GM23338 (cell line): ENCODE measurements around the gene TAF4B. TPM values are rescaled to one million over a fixed set of nuclear protein-coding genes. Genes with fewer than 3 reads are reported as not detected.

Source experiments
- ATAC-seq: fragments of 200-7000 bp; cut with Tn5 transposase; 3 replicates; pipeline ENCODE4 v1.9.1; 2020
- DNase-seq: peaks from one replicate; pipeline ENCODE4 v3.0.0-alpha.2; 2015; ENCODE audit warnings: low spot score
- H2AFZ ChIP-seq: fragments of 200-600 bp; sonication (generic); 2 replicates; pipeline ENCODE4 v1.8.0; 2016; ENCODE audit warnings: antibody characterized with exemption, mild to moderate bottlenecking, moderate library complexity
- H3F3A ChIP-seq: fragments of 200-600 bp; sonication (generic); replicated peaks from 2 replicates; pipeline ENCODE4 v1.8.0; 2017; ENCODE audit warnings: antibody characterized with exemption, mixed run types, low read depth
- H3K27ac ChIP-seq: fragments of 200-600 bp; sonication (generic); 2 replicates; pipeline ENCODE4 v1.6.1; 2016; ENCODE audit warnings: low read depth
- H3K27me3 ChIP-seq: fragments of 200-600 bp; sonication (generic); 2 replicates; pipeline ENCODE4 v1.8.0; 2016; ENCODE audit warnings: mild to moderate bottlenecking, mixed run types, moderate library complexity; ENCODE audit not compliant: insufficient read depth
- H3K36me3 ChIP-seq: fragments of 200-600 bp; sonication (generic); 2 replicates; pipeline ENCODE4 v1.8.0; 2016; ENCODE audit warnings: mild to moderate bottlenecking; ENCODE audit not compliant: insufficient read depth
- H3K4me1 ChIP-seq: fragments of 200-600 bp; sonication (generic); 2 replicates; pipeline ENCODE4 v1.8.0; 2016; ENCODE audit warnings: mild to moderate bottlenecking, moderate library complexity; ENCODE audit not compliant: insufficient read depth
- H3K4me2 ChIP-seq: fragments of 200-600 bp; sonication (generic); 2 replicates; pipeline ENCODE4 v1.7.1; 2017; ENCODE audit warnings: mixed run types
- H3K4me3 ChIP-seq: fragments of 200-600 bp; sonication (generic); 2 replicates; pipeline ENCODE4 v1.6.1; 2016; ENCODE audit warnings: mixed run types
- H3K79me2 ChIP-seq: fragments of 200-600 bp; sonication (generic); replicated peaks from 2 replicates; pipeline ENCODE4 v1.8.0; 2017; ENCODE audit warnings: mild to moderate bottlenecking; ENCODE audit not compliant: insufficient read depth
- H3K9me2 ChIP-seq: fragments of 200-600 bp; sonication (generic); 2 replicates; pipeline ENCODE4 v1.8.0; 2017; ENCODE audit not compliant: insufficient read depth
- H4K20me1 ChIP-seq: fragments of 200-600 bp; sonication (generic); replicated peaks from 2 replicates; pipeline ENCODE4 v1.8.0; 2017; ENCODE audit warnings: mild to moderate bottlenecking; ENCODE audit not compliant: insufficient read depth
- H3K27ac Mint-ChIP-seq: 2 replicates; pipeline ENCODE4 v1.8.0; 2020; ENCODE audit warnings: inconsistent platforms, mild to moderate bottlenecking, moderate library complexity, mixed read lengths
- H3K27me3 Mint-ChIP-seq: 3 replicates; pipeline ENCODE4 v1.8.0; 2022; ENCODE audit warnings: low read depth, mild to moderate bottlenecking, moderate library complexity, mixed read lengths, inconsistent platforms; ENCODE audit not compliant: insufficient read depth, poor library complexity
- H3K36me3 Mint-ChIP-seq: 3 replicates; pipeline ENCODE4 v1.8.0; 2021; ENCODE audit warnings: low read depth, mild to moderate bottlenecking, inconsistent platforms, moderate library complexity, mixed read lengths
- H3K4me1 Mint-ChIP-seq: 3 replicates; pipeline ENCODE4 v1.8.0; 2020; ENCODE audit warnings: mild to moderate bottlenecking, inconsistent platforms, mixed read lengths
- H3K4me3 Mint-ChIP-seq: 3 replicates; pipeline ENCODE4 v1.8.0; 2021; ENCODE audit warnings: moderate library complexity, mild to moderate bottlenecking, inconsistent platforms, mixed read lengths
- H3K9me3 Mint-ChIP-seq: 3 replicates; pipeline ENCODE4 v1.8.0; 2020; ENCODE audit warnings: moderate library complexity, mild to moderate bottlenecking, inconsistent platforms, mixed read lengths
- CREB1 ChIP-seq: fragments of 250-450 bp; sonication (Bioruptor Pico); IDR thresholded peaks from 2 replicates; pipeline ENCODE4 v1.5.0; 2020; ENCODE audit warnings: low read depth, mild to moderate bottlenecking, moderate library complexity
- EZH2 ChIP-seq: fragments of 200-600 bp; sonication (generic); IDR thresholded peaks from one replicate; pipeline ENCODE4 v1.8.0; 2017; ENCODE audit warnings: antibody characterized with exemption, mild to moderate bottlenecking, low read depth; ENCODE audit not compliant: unreplicated experiment
- EZH2phosphoT487 ChIP-seq: fragments of 200-600 bp; sonication (generic); IDR thresholded peaks from one replicate; pipeline ENCODE4 v1.8.1; 2018; ENCODE audit warnings: antibody characterized with exemption; ENCODE audit not compliant: unreplicated experiment
- JUNB ChIP-seq: IDR thresholded peaks from one replicate; pipeline ENCODE4 v1.6.1; 2016; ENCODE audit warnings: antibody characterized with exemption; ENCODE audit not compliant: unreplicated experiment
- NANOG ChIP-seq: IDR thresholded peaks from 2 replicates; pipeline ENCODE4 v1.6.1; 2016; ENCODE audit warnings: antibody characterized with exemption, borderline replicate concordance
- POLR2AphosphoS5 ChIP-seq: IDR thresholded peaks from 2 replicates; pipeline ENCODE4 v1.6.1; 2016; ENCODE audit warnings: antibody characterized with exemption, low read depth
- STAT1 ChIP-seq: IDR thresholded peaks from one replicate; pipeline ENCODE4 v1.6.1; 2016; ENCODE audit warnings: antibody characterized with exemption; ENCODE audit not compliant: unreplicated experiment
- ZNF114 ChIP-seq: fragments of 250-450 bp; sonication (Bioruptor Pico); IDR thresholded peaks from 2 replicates; pipeline ENCODE4 v1.5.0; 2020; ENCODE audit warnings: mild to moderate bottlenecking, moderate library complexity
- ZNF331 ChIP-seq: fragments of 250-450 bp; sonication (Bioruptor Pico); IDR thresholded peaks from 2 replicates; pipeline ENCODE4 v1.5.0; 2020; ENCODE audit warnings: low read depth, mild to moderate bottlenecking, moderate library complexity
- polyA plus RNA-seq: library from polyadenylated mRNA; unstranded; fragments of >200 nt; fragmentation: Nextera tagmentation; extraction: Ambion mirVana; gene quantifications from 2 replicates; pipeline ENCODE4 v1.2.1, GENCODE V29; 2016
- total RNA-seq: library from RNA; depleted of rRNA; stranded (reverse); fragments of >200 nt; shearing (Covaris generic); gene quantifications from 2 replicates; pipeline ENCODE4 v1.2.3, GENCODE V29; 2014
- TF ChIP-seq, protein P1 (sequence below), 2 experiments: fragments of 200-600 bp in 1 of 2; sonication (generic) in 1 of 2; conservative IDR thresholded peaks; 2 replicates each; pipeline versions ENCODE4 v1.5.1 to v1.6.1; 2016 to 2017; ENCODE audit warnings: antibody characterized with exemption in 2 of 2, low read depth in 2 of 2, mild to moderate bottlenecking in 2 of 2, moderate library complexity in 1 of 2
- TF ChIP-seq, protein P2 (sequence below): IDR thresholded peaks from one replicate; pipeline ENCODE4 v1.6.1; 2018; ENCODE audit warnings: antibody characterized with exemption; ENCODE audit not compliant: unreplicated experiment
- TF ChIP-seq, protein P3 (sequence below): fragments of 250-450 bp; sonication (Bioruptor Pico); IDR thresholded peaks from 2 replicates; pipeline ENCODE4 v1.5.0; 2020; ENCODE audit warnings: mild to moderate bottlenecking, moderate library complexity
- TF ChIP-seq, protein P4 (sequence below): IDR thresholded peaks from 2 replicates; pipeline ENCODE4 v1.6.1; 2016; ENCODE audit warnings: antibody characterized with exemption

TAF4B gene
- total and polyA plus RNA-seq, 2 experiments from 2014 or later, result 9.4 to 27.3 TPM

DNA sequence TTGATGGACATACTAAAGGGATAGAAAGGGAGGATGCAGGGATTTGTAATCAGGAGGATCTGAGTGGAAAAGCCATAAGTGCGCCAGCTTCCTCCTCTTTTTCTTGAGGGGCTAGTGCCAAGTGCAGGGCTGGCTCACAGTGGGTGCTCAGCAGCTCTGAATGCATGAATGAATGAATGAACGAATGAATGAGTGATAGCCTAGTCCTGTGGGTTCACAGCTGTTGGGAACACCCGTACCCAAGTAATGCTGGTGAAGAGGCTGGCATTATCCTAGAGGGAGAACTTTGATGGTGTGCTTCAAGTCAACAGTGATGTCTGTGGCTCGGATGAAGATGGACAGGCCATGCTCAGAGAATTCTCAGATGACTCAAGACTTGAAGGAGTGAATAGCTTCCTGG lies 213.3 kb downstream of the TAF4B start:
- H4K20me1 ChIP-seq, result no peaks in the 10 kb centered on the region
- H3K27me3 ChIP-seq, result no peaks in the 10 kb centered on the region
- no peaks in the 10 kb centered on the region for H3K36me3 ChIP-seq
- no peak overlapping the region for H3K4me2 ChIP-seq
- Mint-ChIP-seq H3K27ac (no peak overlapping the region), H3K9me3 (peaks cover 4% of the 10 kb centered on the region; the same call in 1 of the 3 replicates), H3K36me3 (no peaks in the 10 kb centered on the region), H3K4me1 (peaks cover 15% of the 10 kb centered on the region; the same call in 2 of the 3 replicates), H3K4me3 (no peak overlapping the region), H3K27me3 (no peaks in the 10 kb centered on the region)
- H3F3A ChIP-seq, result no peaks in the 10 kb centered on the region
- ATAC-seq, result no peak
- no peak overlapping the region for H3K4me3 ChIP-seq
- DNase-seq, result no peak
- 0 out of 2 replicates have a peak overlapping the region, but pooled peaks have one; percentile 11 for H2AFZ ChIP-seq
- TF ChIP-seq CREB1 (CRISPR knock-in tag), result no peak
- TF ChIP-seq ZNF331 (CRISPR knock-in tag), result no peak
- TF ChIP-seq NANOG, result no peak
- no peak for TF ChIP-seq POLR2AphosphoS5
- TF ChIP-seq STAT1, result no peak
- TF ChIP-seq, protein P1, sequence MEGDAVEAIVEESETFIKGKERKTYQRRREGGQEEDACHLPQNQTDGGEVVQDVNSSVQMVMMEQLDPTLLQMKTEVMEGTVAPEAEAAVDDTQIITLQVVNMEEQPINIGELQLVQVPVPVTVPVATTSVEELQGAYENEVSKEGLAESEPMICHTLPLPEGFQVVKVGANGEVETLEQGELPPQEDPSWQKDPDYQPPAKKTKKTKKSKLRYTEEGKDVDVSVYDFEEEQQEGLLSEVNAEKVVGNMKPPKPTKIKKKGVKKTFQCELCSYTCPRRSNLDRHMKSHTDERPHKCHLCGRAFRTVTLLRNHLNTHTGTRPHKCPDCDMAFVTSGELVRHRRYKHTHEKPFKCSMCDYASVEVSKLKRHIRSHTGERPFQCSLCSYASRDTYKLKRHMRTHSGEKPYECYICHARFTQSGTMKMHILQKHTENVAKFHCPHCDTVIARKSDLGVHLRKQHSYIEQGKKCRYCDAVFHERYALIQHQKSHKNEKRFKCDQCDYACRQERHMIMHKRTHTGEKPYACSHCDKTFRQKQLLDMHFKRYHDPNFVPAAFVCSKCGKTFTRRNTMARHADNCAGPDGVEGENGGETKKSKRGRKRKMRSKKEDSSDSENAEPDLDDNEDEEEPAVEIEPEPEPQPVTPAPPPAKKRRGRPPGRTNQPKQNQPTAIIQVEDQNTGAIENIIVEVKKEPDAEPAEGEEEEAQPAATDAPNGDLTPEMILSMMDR (conservative IDR thresholded peaks at IDR 0.05; ENCODE audit: low read depth in 2 of 2), result no peak
- TF ChIP-seq, protein P2, sequence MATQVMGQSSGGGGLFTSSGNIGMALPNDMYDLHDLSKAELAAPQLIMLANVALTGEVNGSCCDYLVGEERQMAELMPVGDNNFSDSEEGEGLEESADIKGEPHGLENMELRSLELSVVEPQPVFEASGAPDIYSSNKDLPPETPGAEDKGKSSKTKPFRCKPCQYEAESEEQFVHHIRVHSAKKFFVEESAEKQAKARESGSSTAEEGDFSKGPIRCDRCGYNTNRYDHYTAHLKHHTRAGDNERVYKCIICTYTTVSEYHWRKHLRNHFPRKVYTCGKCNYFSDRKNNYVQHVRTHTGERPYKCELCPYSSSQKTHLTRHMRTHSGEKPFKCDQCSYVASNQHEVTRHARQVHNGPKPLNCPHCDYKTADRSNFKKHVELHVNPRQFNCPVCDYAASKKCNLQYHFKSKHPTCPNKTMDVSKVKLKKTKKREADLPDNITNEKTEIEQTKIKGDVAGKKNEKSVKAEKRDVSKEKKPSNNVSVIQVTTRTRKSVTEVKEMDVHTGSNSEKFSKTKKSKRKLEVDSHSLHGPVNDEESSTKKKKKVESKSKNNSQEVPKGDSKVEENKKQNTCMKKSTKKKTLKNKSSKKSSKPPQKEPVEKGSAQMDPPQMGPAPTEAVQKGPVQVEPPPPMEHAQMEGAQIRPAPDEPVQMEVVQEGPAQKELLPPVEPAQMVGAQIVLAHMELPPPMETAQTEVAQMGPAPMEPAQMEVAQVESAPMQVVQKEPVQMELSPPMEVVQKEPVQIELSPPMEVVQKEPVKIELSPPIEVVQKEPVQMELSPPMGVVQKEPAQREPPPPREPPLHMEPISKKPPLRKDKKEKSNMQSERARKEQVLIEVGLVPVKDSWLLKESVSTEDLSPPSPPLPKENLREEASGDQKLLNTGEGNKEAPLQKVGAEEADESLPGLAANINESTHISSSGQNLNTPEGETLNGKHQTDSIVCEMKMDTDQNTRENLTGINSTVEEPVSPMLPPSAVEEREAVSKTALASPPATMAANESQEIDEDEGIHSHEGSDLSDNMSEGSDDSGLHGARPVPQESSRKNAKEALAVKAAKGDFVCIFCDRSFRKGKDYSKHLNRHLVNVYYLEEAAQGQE, result no peak
- TF ChIP-seq EZH2phosphoT487, result no peak
- TF ChIP-seq, protein P3, sequence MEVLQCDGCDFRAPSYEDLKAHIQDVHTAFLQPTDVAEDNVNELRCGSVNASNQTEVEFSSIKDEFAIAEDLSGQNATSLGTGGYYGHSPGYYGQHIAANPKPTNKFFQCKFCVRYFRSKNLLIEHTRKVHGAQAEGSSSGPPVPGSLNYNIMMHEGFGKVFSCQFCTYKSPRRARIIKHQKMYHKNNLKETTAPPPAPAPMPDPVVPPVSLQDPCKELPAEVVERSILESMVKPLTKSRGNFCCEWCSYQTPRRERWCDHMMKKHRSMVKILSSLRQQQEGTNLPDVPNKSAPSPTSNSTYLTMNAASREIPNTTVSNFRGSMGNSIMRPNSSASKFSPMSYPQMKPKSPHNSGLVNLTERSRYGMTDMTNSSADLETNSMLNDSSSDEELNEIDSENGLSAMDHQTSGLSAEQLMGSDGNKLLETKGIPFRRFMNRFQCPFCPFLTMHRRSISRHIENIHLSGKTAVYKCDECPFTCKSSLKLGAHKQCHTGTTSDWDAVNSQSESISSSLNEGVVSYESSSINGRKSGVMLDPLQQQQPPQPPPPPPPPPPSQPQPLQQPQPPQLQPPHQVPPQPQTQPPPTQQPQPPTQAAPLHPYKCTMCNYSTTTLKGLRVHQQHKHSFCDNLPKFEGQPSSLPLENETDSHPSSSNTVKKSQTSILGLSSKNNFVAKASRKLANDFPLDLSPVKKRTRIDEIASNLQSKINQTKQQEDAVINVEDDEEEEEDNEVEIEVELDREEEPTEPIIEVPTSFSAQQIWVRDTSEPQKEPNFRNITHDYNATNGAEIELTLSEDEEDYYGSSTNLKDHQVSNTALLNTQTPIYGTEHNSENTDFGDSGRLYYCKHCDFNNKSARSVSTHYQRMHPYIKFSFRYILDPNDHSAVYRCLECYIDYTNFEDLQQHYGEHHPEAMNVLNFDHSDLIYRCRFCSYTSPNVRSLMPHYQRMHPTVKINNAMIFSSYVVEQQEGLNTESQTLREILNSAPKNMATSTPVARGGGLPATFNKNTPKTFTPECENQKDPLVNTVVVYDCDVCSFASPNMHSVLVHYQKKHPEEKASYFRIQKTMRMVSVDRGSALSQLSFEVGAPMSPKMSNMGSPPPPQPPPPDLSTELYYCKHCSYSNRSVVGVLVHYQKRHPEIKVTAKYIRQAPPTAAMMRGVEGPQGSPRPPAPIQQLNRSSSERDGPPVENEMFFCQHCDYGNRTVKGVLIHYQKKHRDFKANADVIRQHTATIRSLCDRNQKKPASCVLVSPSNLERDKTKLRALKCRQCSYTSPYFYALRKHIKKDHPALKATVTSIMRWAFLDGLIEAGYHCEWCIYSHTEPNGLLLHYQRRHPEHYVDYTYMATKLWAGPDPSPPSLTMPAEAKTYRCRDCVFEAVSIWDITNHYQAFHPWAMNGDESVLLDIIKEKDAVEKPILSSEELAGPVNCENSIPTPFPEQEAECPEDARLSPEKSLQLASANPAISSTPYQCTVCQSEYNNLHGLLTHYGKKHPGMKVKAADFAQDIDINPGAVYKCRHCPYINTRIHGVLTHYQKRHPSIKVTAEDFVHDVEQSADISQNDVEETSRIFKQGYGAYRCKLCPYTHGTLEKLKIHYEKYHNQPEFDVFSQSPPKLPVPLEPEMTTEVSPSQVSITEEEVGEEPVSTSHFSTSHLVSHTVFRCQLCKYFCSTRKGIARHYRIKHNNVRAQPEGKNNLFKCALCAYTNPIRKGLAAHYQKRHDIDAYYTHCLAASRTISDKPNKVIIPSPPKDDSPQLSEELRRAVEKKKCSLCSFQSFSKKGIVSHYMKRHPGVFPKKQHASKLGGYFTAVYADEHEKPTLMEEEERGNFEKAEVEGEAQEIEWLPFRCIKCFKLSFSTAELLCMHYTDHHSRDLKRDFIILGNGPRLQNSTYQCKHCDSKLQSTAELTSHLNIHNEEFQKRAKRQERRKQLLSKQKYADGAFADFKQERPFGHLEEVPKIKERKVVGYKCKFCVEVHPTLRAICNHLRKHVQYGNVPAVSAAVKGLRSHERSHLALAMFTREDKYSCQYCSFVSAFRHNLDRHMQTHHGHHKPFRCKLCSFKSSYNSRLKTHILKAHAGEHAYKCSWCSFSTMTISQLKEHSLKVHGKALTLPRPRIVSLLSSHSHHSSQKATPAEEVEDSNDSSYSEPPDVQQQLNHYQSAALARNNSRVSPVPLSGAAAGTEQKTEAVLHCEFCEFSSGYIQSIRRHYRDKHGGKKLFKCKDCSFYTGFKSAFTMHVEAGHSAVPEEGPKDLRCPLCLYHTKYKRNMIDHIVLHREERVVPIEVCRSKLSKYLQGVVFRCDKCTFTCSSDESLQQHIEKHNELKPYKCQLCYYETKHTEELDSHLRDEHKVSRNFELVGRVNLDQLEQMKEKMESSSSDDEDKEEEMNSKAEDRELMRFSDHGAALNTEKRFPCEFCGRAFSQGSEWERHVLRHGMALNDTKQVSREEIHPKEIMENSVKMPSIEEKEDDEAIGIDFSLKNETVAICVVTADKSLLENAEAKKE (CRISPR knock-in tag), result no peak
- no peak for TF ChIP-seq ZNF114 (CRISPR knock-in tag)
- no peak for TF ChIP-seq EZH2
- TF ChIP-seq JUNB, result no peak
- TF ChIP-seq, protein P4, sequence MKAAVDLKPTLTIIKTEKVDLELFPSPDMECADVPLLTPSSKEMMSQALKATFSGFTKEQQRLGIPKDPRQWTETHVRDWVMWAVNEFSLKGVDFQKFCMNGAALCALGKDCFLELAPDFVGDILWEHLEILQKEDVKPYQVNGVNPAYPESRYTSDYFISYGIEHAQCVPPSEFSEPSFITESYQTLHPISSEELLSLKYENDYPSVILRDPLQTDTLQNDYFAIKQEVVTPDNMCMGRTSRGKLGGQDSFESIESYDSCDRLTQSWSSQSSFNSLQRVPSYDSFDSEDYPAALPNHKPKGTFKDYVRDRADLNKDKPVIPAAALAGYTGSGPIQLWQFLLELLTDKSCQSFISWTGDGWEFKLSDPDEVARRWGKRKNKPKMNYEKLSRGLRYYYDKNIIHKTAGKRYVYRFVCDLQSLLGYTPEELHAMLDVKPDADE, result no peak
- H3K4me1 ChIP-seq, result no peaks in the 10 kb centered on the region; the same call in 1 of the 2 replicates
- H3K9me2 ChIP-seq, result no peaks in the 10 kb centered on the region
- no peak overlapping the region for H3K27ac ChIP-seq
- no peaks in the 10 kb centered on the region for H3K79me2 ChIP-seq
